H1 (cell line): ENCODE measurements around the gene MAML1. TPM values are rescaled to one million over a fixed set of nuclear protein-coding genes. Genes with fewer than 3 reads are reported as not detected.

Experiments
- CTCF ChIA-PET: fragments of 300-600 bp; sonication (Branson Sonifier 250); formaldehyde crosslinking; loops from one replicate; lab custom pipeline; 2021; ENCODE audit not compliant: partially characterized antibody; lab: Charles Lee
- POLR2A ChIA-PET: fragments of 300-600 bp; sonication (Branson Sonifier 250); formaldehyde crosslinking; loops from one replicate; lab custom pipeline; 2021; ENCODE audit warnings: inconsistent platforms; ENCODE audit not compliant: partially characterized antibody; lab: Charles Lee
- DNase-seq, 2 experiments: peaks; one replicate each; pipeline versions ENCODE4 v3.0.0 to v3.0.0-alpha.2; 2010 to 2022; ENCODE audit warnings: low spot score in 2 of 2, low read depth in 1 of 2, mixed read lengths in 1 of 2
- FAIRE-seq: peaks from 2 replicates; lab custom pipeline; 2011; peaks lifted over from hg19 to GRCh38; lab: Jason Lieb, UNC
- H2AFZ ChIP-seq: 2 replicates; pipeline ENCODE4 v1.8.1; 2012; ENCODE audit warnings: low read length, inconsistent platforms
- H2AK5ac ChIP-seq: 2 replicates; pipeline ENCODE4 v1.6.1; 2013; ENCODE audit warnings: low read depth, low read length
- H2BK120ac ChIP-seq: replicated peaks from 2 replicates; pipeline ENCODE3; 2013; ENCODE audit warnings: low read depth, low read length, inconsistent platforms
- H2BK12ac ChIP-seq: 2 replicates; pipeline ENCODE4 v1.6.1; 2013; ENCODE audit warnings: low read depth, low read length
- H2BK15ac ChIP-seq: 2 replicates; pipeline ENCODE4 v1.6.1; 2013; ENCODE audit warnings: low read length
- H2BK20ac ChIP-seq: 2 replicates; pipeline ENCODE4 v1.6.1; 2013; ENCODE audit warnings: low read length
- H2BK5ac ChIP-seq: 2 replicates; pipeline ENCODE4 v1.6.1; 2013; ENCODE audit warnings: low read depth, low read length
- H3K14ac ChIP-seq: 2 replicates; pipeline ENCODE4 v1.6.1; 2013; ENCODE audit warnings: inconsistent platforms; ENCODE audit not compliant: insufficient read length
- H3K18ac ChIP-seq: 2 replicates; pipeline ENCODE4 v1.6.1; 2013; ENCODE audit warnings: low read length; ENCODE audit errors: extremely low read depth
- H3K23ac ChIP-seq: 2 replicates; pipeline ENCODE4 v1.6.1; 2013; ENCODE audit warnings: inconsistent platforms; ENCODE audit not compliant: insufficient read length
- H3K23me2 ChIP-seq: 2 replicates; pipeline ENCODE4 v1.6.1; 2013; ENCODE audit warnings: low read depth, low read length
- H3K27ac ChIP-seq: 2 replicates; pipeline ENCODE4 v1.6.1; 2011; ENCODE audit warnings: low read depth, low read length, inconsistent platforms
- H3K27me3 ChIP-seq, 4 experiments: replicated peaks in 1 of 4; 1 replicate in 1 of 4; 2 replicates in 3 of 4; pipeline versions ENCODE4 v1.6.1 to v1.8.1; 2011 to 2013; ENCODE audit warnings: low read length in 3 of 4, mild to moderate bottlenecking in 3 of 4, inconsistent platforms in 2 of 4, mixed read lengths in 2 of 4, moderate library complexity in 1 of 4; ENCODE audit not compliant: control insufficient read depth in 3 of 4, insufficient read depth in 3 of 4; ENCODE audit errors: extremely low read depth in 1 of 4
- H3K36me3 ChIP-seq, 4 experiments: 2 replicates each; pipeline versions ENCODE4 v1.6.1 to v1.8.1; 2011 to 2013; ENCODE audit warnings: mild to moderate bottlenecking in 4 of 4, low read length in 3 of 4, moderate library complexity in 2 of 4, control low read depth in 1 of 4, inconsistent platforms in 1 of 4; ENCODE audit not compliant: insufficient read depth in 4 of 4, control insufficient read depth in 2 of 4
- H3K4ac ChIP-seq: replicated peaks from 2 replicates; pipeline ENCODE3; 2013; ENCODE audit warnings: low read length, low read depth, mixed read lengths, inconsistent platforms; ENCODE audit not compliant: insufficient read length
- H3K4me1 ChIP-seq, 4 experiments: replicated peaks in 1 of 4; 1 replicate in 1 of 4; 2 replicates in 3 of 4; pipeline versions ENCODE4 v1.6.1 to v1.8.1; 2011 to 2013; ENCODE audit warnings: low read length in 3 of 4, inconsistent platforms in 2 of 4, mixed read lengths in 1 of 4; ENCODE audit not compliant: insufficient read depth in 4 of 4, control insufficient read depth in 3 of 4
- H3K4me2 ChIP-seq, 2 experiments: 2 replicates each; pipeline versions ENCODE4 v1.6.1 to v1.8.1; 2011 to 2013; ENCODE audit warnings: low read depth in 2 of 2, low read length in 2 of 2, control low read depth in 1 of 2, inconsistent platforms in 1 of 2, mild to moderate bottlenecking in 1 of 2; ENCODE audit not compliant: insufficient read depth in 1 of 2
- H3K4me3 ChIP-seq, 4 experiments: fragments of 200-600, 300-600 bp in 1 of 4; sonication (generic), shearing (Covaris generic), sonication (Bioruptor Twin) in 1 of 4; 2 replicates each; pipeline versions ENCODE4 v1.5.1 to v1.8.1; 2011 to 2016; ENCODE audit warnings: low read length in 4 of 4, low read depth in 3 of 4, control low read depth in 2 of 4, inconsistent platforms in 2 of 4, mild to moderate bottlenecking in 2 of 4, mixed read lengths in 1 of 4, moderate library complexity in 1 of 4; ENCODE audit not compliant: insufficient read depth in 2 of 4; ENCODE audit errors: extremely low read depth in 1 of 4
- H3K56ac ChIP-seq: replicated peaks from 2 replicates; pipeline ENCODE3; 2013; ENCODE audit warnings: low read depth, mild to moderate bottlenecking, mixed read lengths, low read length, inconsistent platforms; ENCODE audit not compliant: insufficient read length
- H3K79me1 ChIP-seq: 2 replicates; pipeline ENCODE4 v1.6.1; 2013; ENCODE audit warnings: low read depth, low read length, control low read depth
- H3K79me2 ChIP-seq, 2 experiments: 2 replicates each; pipeline versions ENCODE4 v1.6.1 to v1.8.1; 2012 to 2013; ENCODE audit warnings: low read length in 2 of 2, mild to moderate bottlenecking in 2 of 2, inconsistent platforms in 1 of 2; ENCODE audit not compliant: insufficient read depth in 2 of 2, control insufficient read depth in 1 of 2
- H3K9ac ChIP-seq, 4 experiments: replicated peaks in 1 of 4; 1 replicate in 1 of 4; 2 replicates in 3 of 4; pipeline versions ENCODE4 v1.6.1 to v1.8.1; 2011 to 2013; ENCODE audit warnings: low read depth in 3 of 4, low read length in 3 of 4, control low read depth in 2 of 4, mild to moderate bottlenecking in 2 of 4, moderate library complexity in 2 of 4, inconsistent platforms in 1 of 4; ENCODE audit errors: extremely low read depth in 1 of 4
- H3K9me3 ChIP-seq, 2 experiments: 2 replicates each; pipeline versions ENCODE4 v1.6.1 to v1.8.1; 2012 to 2013; ENCODE audit warnings: mild to moderate bottlenecking in 2 of 2, moderate library complexity in 2 of 2, control low read depth in 1 of 2, inconsistent platforms in 1 of 2, low read depth in 1 of 2, low read length in 1 of 2, mixed read lengths in 1 of 2; ENCODE audit not compliant: insufficient read depth in 2 of 2
- H4K20me1 ChIP-seq, 2 experiments: replicated peaks in 1 of 2; 2 replicates each; pipeline versions ENCODE3 to v1.8.1; 2011 to 2013; ENCODE audit warnings: inconsistent platforms in 2 of 2, low read length in 2 of 2, mild to moderate bottlenecking in 1 of 2; ENCODE audit not compliant: insufficient read depth in 2 of 2, control insufficient read depth in 1 of 2
- H4K5ac ChIP-seq: 2 replicates; pipeline ENCODE4 v1.6.1; 2013; ENCODE audit warnings: low read length, low read depth, mixed read lengths, inconsistent platforms; ENCODE audit not compliant: insufficient read length
- H4K8ac ChIP-seq: 2 replicates; pipeline ENCODE4 v1.8.0; 2013; ENCODE audit warnings: mild to moderate bottlenecking, moderate library complexity, low read length, inconsistent platforms; ENCODE audit not compliant: insufficient read depth; ENCODE audit errors: extremely low read depth
- H4K91ac ChIP-seq: replicated peaks from 2 replicates; pipeline ENCODE3; 2013; ENCODE audit warnings: low read length, mixed read lengths, inconsistent platforms; ENCODE audit not compliant: insufficient read length
- PHF8 ChIP-seq: fragments of 200-600 bp; sonication (generic); conservative IDR thresholded peaks from 2 replicates; pipeline ENCODE4 v1.7.1; 2012; ENCODE audit warnings: low read depth, mild to moderate bottlenecking, inconsistent platforms, low read length, moderate library complexity
- SP4 ChIP-seq: IDR thresholded peaks from 2 replicates; pipeline ENCODE4 v1.6.1; 2012; ENCODE audit warnings: low read length, inconsistent platforms
- SRF ChIP-seq: IDR thresholded peaks from 2 replicates; pipeline ENCODE4 v1.6.1; 2011; ENCODE audit warnings: mild to moderate bottlenecking, low read depth, low read length, moderate library complexity
- WGBS, 2 experiments: shearing (Covaris generic) in 1 of 2; methylation state at CpG; one replicate each; pipeline versions ENCODE4 v1.1.6 to v1.1.7; 2013 to 2015; ENCODE audit warnings: low lambda C conversion rate in 2 of 2, mixed read lengths in 2 of 2, inconsistent platforms in 1 of 2, low coverage in 1 of 2, missing lambda C conversion rate in 1 of 2; ENCODE audit not compliant: insufficient replicate concordance in 2 of 2, insufficient coverage in 1 of 2, insufficient read length in 1 of 2; ENCODE audit errors: extremely low coverage in 1 of 2, missing lambda C conversion rate in 1 of 2; 5-methylcytosine and 5-hydroxymethylcytosine counted together
- polyA plus RNA-seq, 7 experiments: library from polyadenylated mRNA; depleted of rRNA in 3 of 7; stranded (reverse) in 5 of 7; unstranded in 2 of 7; fragments of >200 nt in 5 of 7; fragments of 200-250 nt in 2 of 7; gene quantifications; 1 replicate in 5 of 7; 2 replicates in 1 of 7; 4 replicates in 1 of 7; pipeline versions ENCODE4 v1.2.1 to v1.2.3, GENCODE V29; 2011 to 2013; ENCODE audit warnings: missing spikeins in 2 of 7, mixed read lengths in 2 of 7
- total RNA-seq: library from RNA; stranded (reverse); fragmentation: NEBNext Ultra II Directional; extraction: Animal tissue kit (Norgen Biotek cat#: 25700); gene quantifications from 2 replicates; pipeline ENCODE4 v1.2.1, GENCODE V29; 2021
- TF ChIP-seq, protein P1 (sequence below): IDR thresholded peaks from 2 replicates; pipeline ENCODE4 v1.6.1; 2012; ENCODE audit warnings: inconsistent platforms

Gene MAML1
- total and polyA plus RNA-seq, 2 of the 8 experiments (the other 6 are each of a cell fraction or from before 2014, with no cell fraction given), result 17.1 to 41.9 TPM

DNA sequence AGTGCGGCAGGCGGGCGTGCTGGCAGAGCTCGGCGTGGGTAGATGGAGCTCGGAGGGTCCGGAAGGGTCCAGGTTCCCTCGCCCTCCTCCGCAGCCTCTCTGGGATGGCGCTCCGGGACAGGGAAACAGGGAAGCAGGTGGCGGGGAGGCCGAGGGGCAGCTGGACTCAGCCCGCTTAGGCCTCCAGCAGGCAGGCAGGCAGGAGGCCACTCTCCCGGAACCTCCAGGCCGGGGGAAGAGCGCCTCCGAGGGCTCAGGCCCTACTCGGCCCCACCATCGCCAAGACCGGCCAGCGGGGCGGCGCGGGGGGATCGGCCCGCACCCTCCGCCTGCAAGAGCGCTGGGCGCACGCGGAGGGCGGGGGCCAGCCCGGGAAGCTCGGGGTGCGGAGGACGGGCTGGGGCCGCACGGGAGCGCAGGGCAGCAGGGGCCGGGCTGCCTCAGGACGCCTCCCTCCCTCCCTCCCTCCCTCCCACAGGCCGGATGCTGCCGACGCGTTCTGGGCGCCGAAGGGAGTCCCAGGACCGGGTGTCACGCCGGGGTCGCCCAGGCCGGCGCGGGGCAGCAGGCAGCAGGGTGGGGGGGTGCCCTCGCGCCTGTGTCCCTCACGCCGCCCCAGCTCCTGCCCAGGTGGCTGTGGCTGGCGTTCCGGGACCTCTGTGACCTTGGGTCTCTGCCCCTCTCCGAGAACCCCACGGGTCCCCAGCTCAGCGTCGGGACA is 73.1 kb downstream of the MAML1 start:
- H4K91ac ChIP-seq, result peak overlapping the region; percentile 84
- ChIA-PET POLR2A (interaction anchor here (0.6 to 16.9 kb wide), 6 partner anchors 10 to 182 kb away, joined by 3 to 207 read pairs (median 4); partner anchors contain the start of genes HNRNPH1, LTC4S and SQSTM1), CTCF (interaction anchor here (0.9 to 1.2 kb wide), 3 partner anchors 9 to 32 kb away, joined by 3 to 4 read pairs (median 4); partner anchors contain the start of gene SQSTM1)
- no peaks in the 10 kb centered on the region for H3K9me3 ChIP-seq
- TF ChIP-seq SRF (no peak), PHF8 (peak; percentile 12; the same call in 1 of the 2 replicates), SP4 (no peak)
- TF ChIP-seq, protein P1, sequence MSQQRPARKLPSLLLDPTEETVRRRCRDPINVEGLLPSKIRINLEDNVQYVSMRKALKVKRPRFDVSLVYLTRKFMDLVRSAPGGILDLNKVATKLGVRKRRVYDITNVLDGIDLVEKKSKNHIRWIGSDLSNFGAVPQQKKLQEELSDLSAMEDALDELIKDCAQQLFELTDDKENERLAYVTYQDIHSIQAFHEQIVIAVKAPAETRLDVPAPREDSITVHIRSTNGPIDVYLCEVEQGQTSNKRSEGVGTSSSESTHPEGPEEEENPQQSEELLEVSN, result 0 out of 2 replicates have a peak, but pooled peaks have one; percentile 9
- peaks cover 8 to 23% of the 10 kb centered on the region in 2 experiments for H4K20me1 ChIP-seq
- H2BK15ac ChIP-seq, result no peak overlapping the region; the same call in 1 of the 2 replicates
- H3K4ac ChIP-seq, result peak overlapping the region; percentile 65
- DNase-seq (no peak), FAIRE-seq (no peak)
- peak overlapping the region; percentile 75 to 82 for H3K4me2 ChIP-seq
- peaks cover 0 to 32% (median 30%) of the 10 kb centered on the region in 4 experiments; a peak in 6 of 7 replicates for H3K4me1 ChIP-seq
- H3K4me3 ChIP-seq, result peak overlapping the region; percentile 58 to 78 (median 66)
- H3K79me2 ChIP-seq, result peaks cover 0 to 22% of the 10 kb centered on the region in 2 experiments; a peak in 2 of 4 replicates
- H4K5ac ChIP-seq, result peak overlapping the region; percentile 73
- no peak overlapping the region for H2AK5ac ChIP-seq
- H2BK20ac ChIP-seq, result no peak overlapping the region
- H4K8ac ChIP-seq, result peak overlapping the region; percentile 85
- peak overlapping the region in 3 of 4 experiments; percentile 55 to 77 (median 58); a peak in 5 of 7 replicates for H3K9ac ChIP-seq
- H3K23me2 ChIP-seq, result peaks cover 10% of the 10 kb centered on the region; the same call in 1 of the 2 replicates
- peaks cover 0 to 4% (median 0%) of the 10 kb centered on the region in 4 experiments; a peak in 2 of 8 replicates for H3K36me3 ChIP-seq
- no peak overlapping the region for H2AFZ ChIP-seq
- H2BK120ac ChIP-seq, result no peak overlapping the region
- H3K18ac ChIP-seq, result peak overlapping the region; percentile 60
- peak overlapping the region; percentile 30 for H3K56ac ChIP-seq
- H3K27ac ChIP-seq, result no peak overlapping the region; the same call in 1 of the 2 replicates
- no peak overlapping the region for H3K23ac ChIP-seq
- H3K14ac ChIP-seq, result no peak overlapping the region
- H2BK5ac ChIP-seq, result peak overlapping the region; percentile 85; the same call in 1 of the 2 replicates
- H3K79me1 ChIP-seq, result peaks cover 11% of the 10 kb centered on the region
- peak overlapping the region; percentile 17; the same call in 1 of the 2 replicates for H2BK12ac ChIP-seq
- WGBS, 2 experiments, result 20% methylated on average over 29 of the region's 65 CpGs; no CpG with 5 or more reads in 1 of the 2 experiments
- no peaks in the 10 kb centered on the region for H3K27me3 ChIP-seq
